Stimulated activated naive CD4-positive, alpha-beta T cell treated with Interleukin-2 at 50 U/mL for 16 hours (primary cell): ENCODE data around the gene PDE6H.

Experiments used
- DNase-seq: peaks from one replicate; lab custom pipeline; 2025; lab: John Stamatoyannopoulos, UW

Gene PDE6H

GRCh38 chr12:15001733-15002382, 29.0 kb downstream of the PDE6H start:
- DNase-seq = no peak

GRCh38 chr12:15004421-15004820, 31.6 kb downstream of the PDE6H start:
- no peak for DNase-seq

- no peak for DNase-seq
Measured at GRCh38 chr12:15005064-15005463, 32.2 kb downstream of the PDE6H start.

- DNase-seq = no peak
Measured at GRCh38 chr12:15007551-15007950, 34.7 kb downstream of the PDE6H start.

GRCh38 chr12:15011162-15011561, 38.3 kb downstream of the PDE6H start:
- no peak for DNase-seq

- DNase-seq = no peak
Measured at GRCh38 chr12:15013634-15014179, 40.9 kb downstream of the PDE6H start.

- no peak for DNase-seq
Measured at GRCh38 chr12:15014708-15015107, 41.9 kb downstream of the PDE6H start.

GRCh38 chr12:15015121-15015520, 42.3 kb downstream of the PDE6H start:
- no peak for DNase-seq

GRCh38 chr12:15020156-15020555, 47.3 kb downstream of the PDE6H start:
- no peak for DNase-seq
